Fibroblast of skin of right quadriceps (primary cell): ENCODE results near the gene ZMYM5.
A peak's percentile ranks its signal among the peaks of the same experiment; 100 is the strongest.
"Not testable (repeated sequence)": the region's sequence is repeated elsewhere in the genome, so short reads cannot be mapped to it uniquely, and the experiment has no call there.

ENCODE experiments used
- DNase-seq: peaks from one replicate; pipeline ENCODE4 v3.0.0-alpha.2; 2013

ZMYM5 gene

GRCh38 chr13:19818223-19818842, 45.1 kb downstream of the ZMYM5 start:
- DNase-seq: no peak

GRCh38 chr13:19817510-19818158, 45.8 kb downstream of the ZMYM5 start:
- no peak for DNase-seq

- DNase-seq: no peak
Observed at GRCh38 chr13:19817106-19817505, 46.3 kb downstream of the ZMYM5 start.

GRCh38 chr13:19815842-19816241, 47.6 kb downstream of the ZMYM5 start:
- not testable (repeated sequence) for DNase-seq

- DNase-seq: no peak
Observed at GRCh38 chr13:19810996-19811881, 52.2 kb downstream of the ZMYM5 start.

- no peak for DNase-seq
Observed at GRCh38 chr13:19810151-19810550, 53.3 kb downstream of the ZMYM5 start.

- no peak for DNase-seq
Observed at GRCh38 chr13:19805765-19806164, 57.7 kb downstream of the ZMYM5 start.

GRCh38 chr13:19795956-19796355, 67.5 kb downstream of the ZMYM5 start:
- DNase-seq: no peak

- no peak for DNase-seq
Observed at GRCh38 chr13:19794631-19795030, 68.8 kb downstream of the ZMYM5 start.

- no peak for DNase-seq
Observed at GRCh38 chr13:19791953-19792537, 71.4 kb downstream of the ZMYM5 start.

GRCh38 chr13:19782727-19783682, 80.4 kb downstream of the ZMYM5 start, which contains the start of gene PSPC1:
Gene PSPC1 (minus strand): TSS chr13:19782945. CDS start chr13:19782757, 188 bp downstream.
- DNase-seq: peak; percentile 94

- peak; percentile 33 for DNase-seq
Observed at GRCh38 chr13:19782049-19782726, 81.3 kb downstream of the ZMYM5 start.

GRCh38 chr13:19781526-19781925, 81.9 kb downstream of the ZMYM5 start:
- DNase-seq: no peak

- not testable (repeated sequence) for DNase-seq
Observed at GRCh38 chr13:19780753-19781418, 82.6 kb downstream of the ZMYM5 start.
